ENCODE results near the gene DLG2. TPM values are rescaled to one million over a fixed set of nuclear protein-coding genes. Genes with fewer than 3 reads are reported as not detected.

Gene DLG2
- polyA plus RNA-seq, 1 experiment: 0.68 TPM

DNA sequence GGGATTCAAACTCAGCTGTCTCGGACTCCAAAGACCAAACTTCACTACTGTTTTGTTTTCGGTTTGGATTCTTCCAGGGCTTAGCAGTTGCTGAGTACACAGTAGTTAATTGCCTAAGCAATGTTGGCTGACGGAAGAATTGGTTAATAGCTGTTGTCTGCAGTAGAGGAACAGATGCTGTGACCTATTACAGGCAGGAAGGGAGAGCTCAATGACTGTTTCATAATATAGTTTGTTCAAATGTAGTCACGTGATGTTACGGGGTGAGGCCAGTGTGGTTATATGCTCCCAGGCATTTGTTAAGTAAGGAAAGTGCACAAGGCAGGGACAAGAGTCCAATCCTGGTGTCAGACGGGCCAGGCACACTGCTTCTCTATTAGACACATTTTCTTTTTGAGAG is 2118.3 kb downstream of the DLG2 start:
- no peak overlapping the region for H3K27ac ChIP-seq (ENCODE audit: low read depth, low read length)
- ChIA-PET CTCF (interaction anchor here (0.7 kb wide), 1 partner anchor 963 kb away, joined by 3 read pairs; no protein-coding TSS in a partner anchor), POLR2A (no interaction called here)
- no peaks in the 10 kb centered on the region for H3K27me3 ChIP-seq (ENCODE audit: control insufficient read depth, insufficient read depth, low read length)
- no peak for DNase-seq (ENCODE audit: low read depth, low spot score)
- TF ChIP-seq, protein P1, sequence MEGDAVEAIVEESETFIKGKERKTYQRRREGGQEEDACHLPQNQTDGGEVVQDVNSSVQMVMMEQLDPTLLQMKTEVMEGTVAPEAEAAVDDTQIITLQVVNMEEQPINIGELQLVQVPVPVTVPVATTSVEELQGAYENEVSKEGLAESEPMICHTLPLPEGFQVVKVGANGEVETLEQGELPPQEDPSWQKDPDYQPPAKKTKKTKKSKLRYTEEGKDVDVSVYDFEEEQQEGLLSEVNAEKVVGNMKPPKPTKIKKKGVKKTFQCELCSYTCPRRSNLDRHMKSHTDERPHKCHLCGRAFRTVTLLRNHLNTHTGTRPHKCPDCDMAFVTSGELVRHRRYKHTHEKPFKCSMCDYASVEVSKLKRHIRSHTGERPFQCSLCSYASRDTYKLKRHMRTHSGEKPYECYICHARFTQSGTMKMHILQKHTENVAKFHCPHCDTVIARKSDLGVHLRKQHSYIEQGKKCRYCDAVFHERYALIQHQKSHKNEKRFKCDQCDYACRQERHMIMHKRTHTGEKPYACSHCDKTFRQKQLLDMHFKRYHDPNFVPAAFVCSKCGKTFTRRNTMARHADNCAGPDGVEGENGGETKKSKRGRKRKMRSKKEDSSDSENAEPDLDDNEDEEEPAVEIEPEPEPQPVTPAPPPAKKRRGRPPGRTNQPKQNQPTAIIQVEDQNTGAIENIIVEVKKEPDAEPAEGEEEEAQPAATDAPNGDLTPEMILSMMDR (IDR thresholded peaks at IDR 0.05; ENCODE audit: low read depth, low read length): no peak
- H3K9me3 ChIP-seq (ENCODE audit: control insufficient read depth, insufficient read depth, low read length): no peaks in the 10 kb centered on the region
- H3K4me3 ChIP-seq (ENCODE audit: low read depth, low read length): no peak overlapping the region

DNA sequence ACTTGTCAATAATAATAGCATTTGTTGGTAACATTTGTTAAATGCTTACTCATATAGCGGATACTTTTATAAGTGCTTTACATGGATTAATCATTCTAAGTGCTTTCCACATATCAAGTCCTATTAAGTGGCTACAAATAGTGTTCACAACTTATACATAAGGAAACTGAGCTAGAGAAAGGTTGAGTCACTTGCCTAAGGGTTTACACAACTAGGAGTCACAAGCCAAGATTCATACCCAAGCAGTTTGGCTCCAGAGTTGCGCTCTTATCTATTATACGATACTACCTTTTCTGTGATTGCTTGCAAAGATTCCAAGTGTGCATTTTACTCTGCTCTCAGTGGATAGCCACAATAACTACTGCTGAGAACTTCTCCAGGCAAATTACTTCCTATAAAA is 2125.1 kb downstream of the DLG2 start:
- Histone ChIP-seq H3K27ac (ENCODE audit: low read depth, low read length) (no peak overlapping the region), H3K9me3 (ENCODE audit: control insufficient read depth, insufficient read depth, low read length) (no peaks in the 10 kb centered on the region), H3K27me3 (ENCODE audit: control insufficient read depth, insufficient read depth, low read length) (no peaks in the 10 kb centered on the region), H3K4me3 (ENCODE audit: low read depth, low read length) (no peak overlapping the region)
- TF ChIP-seq, protein P1 (IDR thresholded peaks at IDR 0.05; ENCODE audit: low read depth, low read length): no peak
- ChIA-PET CTCF (no interaction called here), POLR2A (no interaction called here)
- no peak for DNase-seq (ENCODE audit: low read depth, low spot score)

DNA sequence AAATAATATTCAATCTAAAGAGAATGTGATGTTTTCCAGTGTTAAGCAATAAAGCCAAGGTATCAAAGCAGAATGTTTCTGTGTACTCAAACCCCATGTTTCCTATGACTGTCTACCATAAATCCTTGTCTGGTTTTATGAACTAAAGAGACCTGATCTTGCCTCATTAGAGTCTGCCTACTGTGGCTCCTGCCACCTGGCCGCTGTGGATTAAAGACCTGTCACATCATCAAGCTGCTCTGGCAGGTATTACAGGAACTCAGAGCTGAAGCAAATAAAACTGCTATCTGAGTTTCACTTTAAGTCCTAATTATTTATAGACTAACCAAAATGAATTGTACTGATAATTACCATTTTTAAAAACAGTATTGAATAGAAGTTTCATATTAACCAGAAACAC is 2133.2 kb downstream of the DLG2 start:
- Histone ChIP-seq H3K27ac (ENCODE audit: low read depth, low read length) (no peak overlapping the region), H3K27me3 (ENCODE audit: control insufficient read depth, insufficient read depth, low read length) (no peaks in the 10 kb centered on the region), H3K4me3 (ENCODE audit: low read depth, low read length) (no peak overlapping the region), H3K9me3 (ENCODE audit: control insufficient read depth, insufficient read depth, low read length) (no peaks in the 10 kb centered on the region)
- DNase-seq (ENCODE audit: low read depth, low spot score): no peak
- ChIA-PET POLR2A (no interaction called here), CTCF (no interaction called here)
- TF ChIP-seq, protein P1 (IDR thresholded peaks at IDR 0.05; ENCODE audit: low read depth, low read length): no peak

DNA sequence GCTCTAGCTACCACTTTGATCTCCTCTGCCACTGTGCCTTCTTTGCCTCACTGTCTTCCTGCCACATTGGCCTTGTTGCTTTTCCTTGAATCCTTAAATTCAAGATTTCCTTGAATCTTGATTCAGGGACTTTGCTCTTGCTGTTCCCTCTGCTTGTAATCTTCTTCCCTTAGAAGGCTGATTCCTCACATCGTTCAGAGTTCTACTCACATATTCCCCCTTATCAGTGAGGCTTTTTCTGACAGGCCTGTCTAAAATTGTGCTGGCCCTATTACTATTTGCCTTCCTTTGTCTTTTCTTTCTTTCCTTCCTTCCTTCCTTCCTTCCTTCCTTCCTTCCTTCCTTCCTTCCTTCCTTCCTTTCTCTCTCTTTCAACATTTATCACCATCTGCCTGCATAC is 2134.1 kb downstream of the DLG2 start:
- Histone ChIP-seq H3K4me3 (ENCODE audit: low read depth, low read length) (no peak overlapping the region), H3K9me3 (ENCODE audit: control insufficient read depth, insufficient read depth, low read length) (no peaks in the 10 kb centered on the region), H3K27me3 (ENCODE audit: control insufficient read depth, insufficient read depth, low read length) (no peaks in the 10 kb centered on the region), H3K27ac (ENCODE audit: low read depth, low read length) (no peak overlapping the region)
- ChIA-PET CTCF (no interaction called here), POLR2A (no interaction called here)
- TF ChIP-seq, protein P1 (IDR thresholded peaks at IDR 0.05; ENCODE audit: low read depth, low read length): no peak
- DNase-seq (ENCODE audit: low read depth, low spot score): no peak

DNA sequence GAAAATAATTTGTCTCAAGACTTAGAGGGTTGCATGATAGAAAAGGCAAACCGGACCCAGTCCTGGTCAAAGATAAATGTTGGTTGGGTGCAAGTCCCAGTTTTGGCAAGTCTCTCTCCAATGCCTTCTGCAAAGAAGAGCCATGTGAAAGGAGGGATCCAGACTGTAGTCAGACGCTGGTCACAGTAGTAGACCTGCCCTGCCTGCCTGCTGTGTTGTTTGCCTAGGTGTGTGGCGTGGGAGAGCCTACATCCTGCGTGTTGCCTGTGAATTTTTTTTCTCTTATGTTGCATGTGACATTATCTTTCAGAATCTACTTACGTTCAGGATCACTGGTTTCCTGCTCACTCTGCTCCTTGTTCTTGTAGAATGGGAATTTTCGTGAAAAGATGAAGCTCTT is 2143.3 kb downstream of the DLG2 start:
- no peak overlapping the region for H3K4me3 ChIP-seq (ENCODE audit: low read depth, low read length)
- ChIA-PET POLR2A (no interaction called here), CTCF (no interaction called here)
- TF ChIP-seq, protein P1 (IDR thresholded peaks at IDR 0.05; ENCODE audit: low read depth, low read length): no peak
- H3K27ac ChIP-seq (ENCODE audit: low read depth, low read length): no peak overlapping the region
- no peak for DNase-seq (ENCODE audit: low read depth, low spot score)
- H3K9me3 ChIP-seq (ENCODE audit: control insufficient read depth, insufficient read depth, low read length): no peaks in the 10 kb centered on the region
- H3K27me3 ChIP-seq (ENCODE audit: control insufficient read depth, insufficient read depth, low read length): no peaks in the 10 kb centered on the region
